ENCODE data around the gene ERC1.
A peak's percentile ranks its signal among the peaks of the same experiment; 100 is the strongest.

The ERC1 gene

GRCh38 chr12:989751-990660 lies 1.0 kb upstream of the ERC1 start:
- ChIA-PET CTCF (no interaction called here), POLR2A (ENCODE audit: low non-redundant PET) (interaction anchor here (0.7 kb wide), 1 partner anchor 26 kb away, joined by 3 read pairs; no protein-coding TSS in a partner anchor)
- DNase-seq (ENCODE audit: low spot score) = peak; percentile 48
- H3K27ac ChIP-seq = peak overlapping the region; percentile 92
- TF ChIP-seq CTCF (conservative IDR thresholded peaks at IDR 0.05; ENCODE audit: low read depth) = no peak

- H3K27ac ChIP-seq = peak overlapping the region; percentile 92
- CTCF ChIA-PET = interaction anchor here (0.5 to 0.7 kb wide), 5 partner anchors 21 to 549 kb away, joined by 3 read pairs; no protein-coding TSS in a partner anchor
- POLR2A ChIA-PET (ENCODE audit: low non-redundant PET) = interaction anchor here (1.0 kb wide), 1 partner anchor 42 kb away, joined by 4 read pairs; the partner anchor contains the start of gene RAD52
- DNase-seq (ENCODE audit: low spot score) = peak; percentile 63
- no peak for TF ChIP-seq CTCF (conservative IDR thresholded peaks at IDR 0.05; ENCODE audit: low read depth)
These were observed 619 bp downstream of the ERC1 start for GRCh38 chr12:991350-992333.

GRCh38 chr12:992647-993046 lies 1.6 kb downstream of the ERC1 start:
- no peak overlapping the region for H3K27ac ChIP-seq
- CTCF ChIA-PET = interaction anchor here (0.5 to 1.2 kb wide), 2 partner anchors 49 to 100 kb away, joined by 3 to 4 read pairs; no protein-coding TSS in a partner anchor
- POLR2A ChIA-PET (ENCODE audit: low non-redundant PET) = no interaction called here
- no peak for TF ChIP-seq CTCF (conservative IDR thresholded peaks at IDR 0.05; ENCODE audit: low read depth)
- DNase-seq (ENCODE audit: low spot score) = no peak

GRCh38 chr12:996881-997280 lies 5.9 kb downstream of the ERC1 start:
- POLR2A ChIA-PET (ENCODE audit: low non-redundant PET) = interaction anchor here (0.5 kb wide), 1 partner anchor 100 kb away, joined by 3 read pairs; no protein-coding TSS in a partner anchor
- CTCF ChIA-PET = interaction anchor here (0.7 to 1.2 kb wide), 2 partner anchors 9 to 22 kb away, joined by 3 read pairs; no protein-coding TSS in a partner anchor
- no peak for DNase-seq (ENCODE audit: low spot score)
- TF ChIP-seq CTCF (conservative IDR thresholded peaks at IDR 0.05; ENCODE audit: low read depth) = no peak
- no peak overlapping the region for H3K27ac ChIP-seq

GRCh38 chr12:997505-997904 lies 6.5 kb downstream of the ERC1 start:
- TF ChIP-seq CTCF (conservative IDR thresholded peaks at IDR 0.05; ENCODE audit: low read depth) = no peak
- CTCF ChIA-PET = interaction anchor here (1.2 kb wide), 1 partner anchor 9 kb away, joined by 3 read pairs; no protein-coding TSS in a partner anchor
- no peak for DNase-seq (ENCODE audit: low spot score)
- POLR2A ChIA-PET (ENCODE audit: low non-redundant PET) = interaction anchor here (0.5 kb wide), 1 partner anchor 101 kb away, joined by 3 read pairs; no protein-coding TSS in a partner anchor
- no peak overlapping the region for H3K27ac ChIP-seq

All from RWPE1 (cell line).